Anterior cingulate cortex (tissue), 58 donors: ENCODE measurements around the gene SLCO2A1.

Experiments
- DNase-seq, 58 donors: peaks; one replicate each; lab custom pipeline; 2025; lab: John Stamatoyannopoulos, UW

SLCO2A1 gene

DNA sequence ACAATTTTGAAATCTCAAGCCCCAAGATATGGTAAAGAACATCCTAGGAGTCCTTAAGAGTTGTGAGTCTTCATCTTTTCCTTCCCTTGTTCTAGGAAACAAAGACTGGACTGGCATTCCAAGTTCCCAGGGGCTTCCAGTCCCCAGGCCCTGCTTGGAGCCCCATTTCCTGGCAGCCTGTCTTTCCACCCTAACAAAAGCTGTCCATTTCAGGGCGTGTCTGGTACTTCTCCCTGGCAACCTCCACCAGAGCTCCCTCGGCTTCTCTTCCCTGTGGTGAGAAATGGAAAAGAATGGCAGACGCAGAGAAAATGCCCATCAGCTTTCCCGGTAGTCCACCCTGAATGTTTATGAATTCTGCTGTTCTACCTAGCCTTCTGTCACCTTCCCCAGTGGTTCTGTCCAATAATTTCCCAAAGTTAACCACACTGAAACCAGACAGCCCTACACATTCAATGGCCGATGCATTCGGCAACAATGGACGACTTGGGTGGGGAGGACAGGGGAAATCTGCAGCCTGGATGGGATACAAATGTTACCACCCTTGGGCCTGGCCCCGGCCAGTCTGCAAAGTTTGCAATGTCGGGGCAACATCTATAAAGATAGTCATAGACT is 140.9 kb downstream of the SLCO2A1 start:
- no peak for DNase-seq

DNA sequence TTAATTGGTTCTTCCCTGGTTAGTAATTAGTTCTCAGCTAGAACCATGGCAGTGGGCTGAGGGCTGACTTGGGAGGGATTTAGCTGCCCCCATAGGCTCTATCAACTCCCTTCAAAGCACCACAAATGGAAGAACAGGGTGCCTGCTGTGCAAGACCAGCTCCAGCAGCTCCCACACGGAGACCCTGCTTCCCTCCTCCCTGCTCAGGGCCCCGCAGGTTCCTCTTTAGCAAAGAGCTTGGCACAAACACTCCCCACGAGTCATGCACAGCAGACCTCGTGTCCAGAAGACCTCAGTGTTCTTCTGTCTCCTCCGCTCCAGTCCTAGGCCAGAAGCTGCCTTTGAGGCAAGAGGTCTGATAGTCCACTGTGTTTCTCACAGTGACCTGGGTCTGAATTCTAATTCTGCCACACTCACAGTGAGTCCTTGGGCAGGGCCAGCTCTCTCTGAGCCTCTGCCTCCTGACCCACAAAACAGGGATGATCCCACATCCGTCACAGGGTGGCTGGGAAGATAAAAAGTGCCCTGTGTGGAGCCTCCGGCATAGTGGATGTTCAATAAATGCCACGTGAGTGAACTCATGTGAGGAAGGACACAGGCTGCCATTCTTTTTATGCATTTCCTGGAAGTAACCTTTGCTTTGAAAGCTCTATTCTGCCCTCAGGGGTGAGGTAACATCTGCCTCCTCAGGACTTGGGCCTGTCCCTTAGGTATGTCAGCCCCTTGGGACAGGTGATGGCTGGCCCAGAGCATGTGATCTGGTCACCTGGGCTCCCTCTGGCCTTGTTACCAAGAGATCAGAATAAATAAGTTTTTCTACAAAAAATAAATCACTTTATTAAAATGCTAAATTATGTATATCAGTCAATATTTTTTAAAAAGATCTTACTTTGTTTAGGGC is 141.7 kb downstream of the SLCO2A1 start:
- peak in 2 of 58 donors; percentile 15 to 17 for DNase-seq

DNA sequence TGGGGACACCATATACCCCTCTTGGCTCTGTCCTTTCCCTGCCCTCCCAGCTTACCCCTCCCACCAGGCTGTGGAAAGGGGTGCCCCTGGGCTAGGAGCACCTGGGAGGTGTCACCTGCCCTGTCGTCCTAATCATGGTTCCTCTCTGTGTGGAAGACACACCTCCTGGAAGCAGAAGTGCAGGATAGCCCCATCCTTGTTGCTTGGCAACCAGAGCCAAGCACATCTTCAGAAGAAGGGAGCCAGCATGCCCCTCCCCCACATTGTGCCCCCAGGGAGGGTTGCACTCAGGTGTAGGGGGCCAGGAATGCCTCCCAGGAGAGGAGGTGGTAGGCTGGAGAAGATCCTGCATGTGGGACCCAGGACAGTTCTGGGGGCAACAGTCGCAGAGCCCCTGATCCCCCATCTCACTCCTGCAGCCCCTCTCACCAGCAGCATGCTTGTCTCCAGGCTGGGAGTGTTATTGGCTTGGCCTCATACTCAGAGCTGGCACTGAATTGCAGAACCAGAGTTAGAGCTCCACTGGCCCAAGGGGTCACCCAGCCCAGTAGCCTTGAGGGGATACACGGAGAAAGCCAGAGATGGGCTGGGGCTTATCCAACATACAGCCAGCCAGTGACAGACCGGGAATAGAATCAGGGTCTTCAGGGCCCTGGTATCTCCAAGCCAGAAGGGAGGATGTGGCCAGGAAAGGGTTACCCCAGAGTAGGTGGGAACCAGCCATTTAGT is 142.5 kb downstream of the SLCO2A1 start:
- DNase-seq: no peak

DNA sequence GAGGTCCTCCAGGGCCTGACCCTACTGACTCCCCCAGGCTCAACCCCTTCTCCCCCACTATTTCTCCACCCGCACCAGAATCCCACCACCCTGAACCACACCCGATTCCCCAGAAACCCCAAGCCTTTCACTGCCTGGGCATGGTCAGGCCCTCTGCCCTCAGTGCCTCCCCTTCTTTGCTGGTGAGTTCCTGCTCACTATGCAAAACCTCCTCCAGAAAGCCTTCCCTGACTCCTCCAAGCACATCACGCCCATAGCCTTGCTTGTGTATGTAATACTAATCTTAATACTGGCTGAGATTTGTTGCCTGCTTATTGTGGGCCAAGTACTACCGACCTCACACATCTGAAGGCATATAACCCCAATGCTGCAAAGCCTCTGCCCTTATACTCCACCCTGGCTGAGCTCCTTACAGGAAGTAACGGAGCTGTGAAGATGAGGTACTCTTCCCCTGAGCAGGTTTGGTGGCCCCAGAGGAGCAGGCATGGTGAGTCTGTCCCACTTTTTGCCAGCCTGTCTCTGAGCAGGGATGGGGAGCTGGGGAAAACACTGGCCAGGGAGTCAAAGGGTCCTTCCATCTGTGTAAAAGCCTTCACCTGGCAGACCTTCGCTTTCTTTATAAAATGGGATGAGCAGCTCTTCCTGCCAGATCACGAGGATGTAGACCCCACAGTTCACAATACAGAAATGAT is 143.5 kb downstream of the SLCO2A1 start:
- no peak for DNase-seq

DNA sequence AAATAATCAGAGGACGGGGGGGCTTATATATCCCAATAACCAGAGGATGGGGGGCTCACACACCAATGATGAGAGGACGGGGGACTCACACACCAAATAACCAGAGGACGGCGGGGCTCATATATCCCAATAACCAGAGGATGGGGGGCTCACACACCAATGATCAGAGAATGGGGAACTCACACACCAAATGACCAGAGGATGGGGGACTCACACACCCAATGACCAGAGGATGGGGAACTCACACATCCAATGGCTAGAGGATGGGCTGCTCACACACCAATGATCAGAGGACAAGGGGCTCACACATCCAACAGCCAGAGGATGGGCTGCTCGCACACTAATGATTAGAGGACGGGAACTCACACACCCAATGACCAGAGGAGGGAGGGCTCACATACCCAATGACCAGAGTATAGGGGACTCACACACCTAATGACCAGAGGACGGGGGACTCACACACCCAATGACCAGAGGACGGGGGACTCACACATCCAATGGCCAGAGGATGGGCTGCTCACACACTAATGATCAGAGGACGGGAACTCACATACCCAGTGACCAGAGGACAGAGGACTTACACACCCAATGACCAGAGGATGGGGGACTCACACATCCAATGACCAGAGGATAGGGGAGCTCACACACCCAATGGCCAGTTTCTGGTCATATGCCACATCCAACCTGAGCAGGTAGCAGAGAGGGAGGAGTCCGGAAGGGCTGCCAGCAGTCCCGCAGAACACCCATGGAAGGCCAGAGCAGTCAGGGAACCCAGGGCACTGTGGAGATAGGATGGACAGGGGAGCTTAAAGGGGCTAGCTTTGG is 144.6 kb downstream of the SLCO2A1 start:
- no peak for DNase-seq

DNA sequence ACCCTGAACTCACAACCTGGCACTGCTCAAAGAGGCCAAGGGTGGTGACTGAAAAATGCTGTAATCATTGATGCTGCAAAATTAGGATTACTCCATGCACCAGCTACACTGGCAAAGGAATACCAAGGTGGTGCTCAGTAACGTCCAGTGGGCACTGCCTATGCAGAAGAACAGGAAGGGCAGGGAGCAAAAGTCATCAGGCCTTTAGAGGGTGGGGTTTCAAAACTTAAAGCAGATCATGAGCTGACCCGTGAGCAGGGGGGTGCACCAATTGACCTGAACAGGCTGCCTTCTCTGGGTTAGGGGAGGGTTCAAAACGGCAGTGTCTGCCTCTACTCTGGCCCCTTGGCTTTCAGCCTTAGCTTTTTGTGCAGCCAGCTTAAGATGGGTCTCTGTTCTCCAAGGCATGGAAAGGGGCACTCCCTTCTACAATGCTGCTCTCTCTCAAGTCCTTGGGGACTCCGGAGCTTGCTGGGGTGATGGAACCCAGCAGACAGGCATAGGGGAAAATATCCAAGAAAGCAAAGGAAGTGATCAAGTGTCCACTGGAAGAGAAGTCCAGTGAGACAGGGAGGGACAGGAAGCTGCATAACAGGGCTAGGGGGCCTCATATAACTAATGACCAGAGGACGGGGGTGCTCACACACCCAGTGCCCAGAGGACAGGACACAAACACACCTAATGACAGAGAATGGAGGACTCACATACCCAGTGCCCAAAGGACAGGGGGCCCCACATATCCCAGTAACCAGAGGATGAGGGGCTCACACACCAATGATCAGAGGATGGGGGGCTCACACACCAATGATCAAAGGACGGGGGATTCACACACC is 145.5 kb downstream of the SLCO2A1 start:
- DNase-seq: no peak

DNA sequence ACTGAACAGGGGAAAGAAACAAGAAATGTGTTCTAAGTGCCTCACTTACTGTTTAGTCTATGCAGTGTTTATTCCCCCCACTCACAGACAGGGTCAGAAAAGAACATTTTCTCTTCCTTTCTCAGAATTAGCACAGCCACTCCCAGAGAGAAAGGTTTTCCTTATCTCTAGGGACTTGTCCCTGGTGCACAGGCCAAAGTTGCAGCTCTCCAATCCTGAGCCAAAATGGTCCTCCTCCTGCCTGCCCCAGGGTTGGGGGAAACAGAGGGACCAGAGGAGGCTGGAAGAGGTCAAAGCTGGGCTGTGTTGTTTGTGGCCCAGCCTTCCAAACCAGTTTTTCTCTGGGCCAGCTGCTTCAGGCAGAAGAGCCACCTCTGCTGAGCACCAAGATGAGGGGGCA is 146.1 kb downstream of the SLCO2A1 start:
- no peak for DNase-seq

DNA sequence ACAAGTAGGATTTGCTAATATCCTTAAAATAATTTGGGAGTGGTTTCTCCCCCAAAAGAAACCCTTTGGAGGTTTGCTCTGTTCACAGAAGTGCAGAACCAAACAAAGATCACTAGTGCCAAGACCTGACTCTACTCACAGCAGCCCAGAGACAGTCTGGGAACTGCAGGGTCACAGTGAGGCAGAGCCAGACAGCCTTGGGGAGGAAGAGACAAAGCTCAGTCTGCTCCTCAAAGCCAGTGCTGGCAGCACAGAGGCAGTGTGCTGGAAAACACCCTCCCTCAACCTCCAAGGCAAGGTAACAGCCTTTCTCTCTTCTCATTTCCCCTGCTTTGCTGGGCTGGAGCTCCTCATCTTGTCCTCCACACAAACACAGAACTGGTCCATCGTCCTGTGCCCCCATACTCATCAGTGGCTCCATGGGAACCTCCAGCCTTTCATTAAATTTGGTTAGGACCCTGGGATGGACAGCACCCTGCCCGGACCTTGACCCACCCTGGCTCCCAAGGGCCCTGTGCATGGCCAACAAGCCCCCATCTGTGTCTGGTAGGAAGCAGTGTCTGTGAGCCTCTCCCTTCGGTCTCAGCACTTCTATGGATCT is 146.6 kb downstream of the SLCO2A1 start:
- DNase-seq: peak in 1 of 58 donors; percentile 19

DNA sequence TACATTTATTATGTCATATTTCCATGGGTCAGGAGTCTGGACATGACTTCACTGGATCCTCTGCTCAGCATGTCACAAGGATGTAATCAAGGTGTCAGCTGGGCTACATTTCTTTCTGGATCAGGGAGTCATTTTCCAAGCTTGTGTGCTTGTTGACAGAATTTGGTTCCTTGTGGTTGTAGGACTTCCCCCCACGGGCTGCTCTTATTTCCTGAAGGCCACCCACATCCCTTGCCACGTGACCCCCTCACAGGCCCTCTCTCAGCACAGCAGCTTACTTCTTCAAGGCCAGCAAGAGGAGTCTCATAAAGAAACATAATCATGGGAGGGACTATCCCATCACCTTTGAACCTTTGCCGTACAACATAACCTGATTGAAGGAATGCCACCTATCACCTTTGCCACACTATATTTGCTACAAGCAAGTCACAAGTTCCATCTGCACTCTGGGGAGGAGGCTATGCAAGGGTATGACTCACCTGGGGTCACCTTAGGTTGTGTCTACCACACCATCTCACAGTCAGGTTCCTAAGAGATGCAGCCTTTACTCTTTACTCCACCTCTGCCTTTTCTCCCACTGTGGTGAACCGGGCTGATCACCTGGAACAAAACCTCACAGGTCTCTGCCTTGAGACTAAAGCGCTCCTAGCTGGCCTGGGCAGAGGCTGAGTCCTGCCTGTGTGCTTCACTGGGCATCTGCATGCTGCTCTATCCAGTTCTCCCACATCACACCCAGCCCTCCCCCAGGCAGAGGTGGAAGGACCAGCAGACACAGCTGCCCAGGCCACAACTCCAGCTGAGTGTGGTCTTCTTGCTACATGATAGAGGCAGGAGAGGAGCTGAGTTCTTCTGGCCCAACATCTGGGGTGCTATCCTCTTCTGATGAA is 147.5 kb downstream of the SLCO2A1 start:
- no peak for DNase-seq

DNA sequence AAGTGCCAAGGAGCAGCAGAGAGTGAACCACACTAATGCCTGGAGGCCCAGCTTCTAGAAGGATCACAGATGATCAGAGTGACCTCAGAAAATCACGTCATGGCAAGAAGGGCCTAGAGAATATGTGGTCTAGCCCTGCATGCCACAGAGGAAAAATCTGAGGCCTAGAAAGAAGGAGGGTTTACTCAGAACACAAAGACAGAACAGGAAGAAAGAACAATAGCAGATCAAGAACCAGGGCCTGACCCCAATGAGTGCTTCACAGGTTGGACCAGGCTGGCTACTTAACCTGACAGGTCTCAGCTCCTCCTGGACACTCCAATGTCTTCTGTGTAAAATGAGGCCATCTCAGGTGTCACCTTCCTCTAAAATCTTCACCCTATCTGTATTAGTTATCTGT is 148.2 kb downstream of the SLCO2A1 start:
- DNase-seq: no peak

DNA sequence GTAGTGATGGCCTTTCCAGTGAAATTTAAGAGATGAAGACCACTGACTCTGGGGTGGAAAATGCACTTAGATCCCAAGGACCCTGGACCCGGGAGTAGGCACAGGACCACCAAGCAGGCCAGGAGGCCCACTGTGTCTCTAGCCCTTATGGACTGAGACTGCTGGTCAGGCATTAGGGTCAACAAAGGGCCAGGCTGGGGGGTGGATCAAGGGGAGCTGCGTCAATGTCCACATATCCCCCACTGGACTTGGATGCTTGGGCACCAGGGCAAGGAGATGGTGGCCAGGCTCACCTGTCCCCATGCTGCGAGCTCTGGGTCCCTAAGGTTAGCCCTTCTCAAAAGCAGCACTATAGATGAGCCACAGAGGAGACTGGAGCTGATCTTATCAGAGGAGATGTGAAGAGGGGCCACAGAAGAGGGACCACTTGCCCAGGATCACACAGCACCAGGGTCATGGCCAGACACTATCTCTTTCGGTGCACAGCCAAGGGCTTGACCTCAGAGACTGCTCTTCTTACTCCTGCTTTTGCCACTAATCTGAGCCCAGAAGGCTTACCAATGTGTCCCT is 148.8 kb downstream of the SLCO2A1 start:
- no peak for DNase-seq

DNA sequence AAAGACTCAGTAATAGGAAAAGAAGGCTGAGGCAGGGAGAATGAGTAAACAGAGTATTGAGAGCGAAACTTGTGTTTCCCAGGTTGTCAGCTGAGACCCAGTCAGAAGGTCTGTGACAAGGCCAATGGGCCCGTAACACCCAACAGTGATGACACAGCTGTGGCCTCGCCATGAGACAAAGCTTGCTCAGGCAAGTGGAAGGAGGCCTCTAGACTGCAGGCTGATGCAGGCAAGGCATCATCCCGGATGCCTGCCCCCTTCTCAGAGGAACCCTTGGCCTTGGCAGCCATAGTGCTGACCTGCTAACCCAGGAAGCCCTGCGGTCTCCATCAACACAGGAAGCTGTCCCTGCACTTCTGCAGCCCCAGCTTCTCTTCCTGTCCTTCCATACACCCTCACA is 149.4 kb downstream of the SLCO2A1 start:
- no peak for DNase-seq

DNA sequence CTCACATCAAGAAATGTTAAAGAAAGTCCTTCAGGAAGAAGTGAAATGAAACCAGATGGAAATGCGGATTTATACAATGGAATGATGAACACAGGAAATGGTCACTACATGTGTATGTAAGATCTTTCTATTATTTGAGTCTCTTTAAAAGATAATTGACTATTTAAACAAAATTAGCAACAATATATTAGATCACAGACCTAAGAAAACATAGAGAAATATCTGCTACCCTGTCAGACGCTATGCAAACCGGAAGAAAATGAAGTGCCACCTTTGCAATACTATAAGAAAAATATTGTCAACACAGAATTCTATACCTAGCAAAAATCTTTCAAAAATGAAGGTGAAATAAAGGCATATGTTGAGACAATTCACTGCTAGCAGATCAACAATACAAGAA is 151.2 kb downstream of the SLCO2A1 start:
- DNase-seq: no peak
